Measurements from ENCODE around the gene ECM1.

Gene ECM1

GRCh38 chr1:150557813-150558212 lies 49.9 kb downstream of the ECM1 start:
- Histone ChIP-seq H3K36me3 (ENCODE audit: control insufficient read depth, insufficient read depth, low read length) (peaks cover 7% of the 10 kb centered on the region), H3K4me1 (ENCODE audit: control insufficient read depth, insufficient read depth, low read length) (peaks cover 41% of the 10 kb centered on the region), H3K9ac (ENCODE audit: low read length) (no peak overlapping the region), H3K9me3 (ENCODE audit: control insufficient read depth, low read length) (no peaks in the 10 kb centered on the region), H3K27me3 (ENCODE audit: control insufficient read depth, insufficient read depth, low read length) (no peaks in the 10 kb centered on the region), H3K4me3 (ENCODE audit: low read length) (no peak overlapping the region)

GRCh38 chr1:150558303-150558704 lies 50.4 kb downstream of the ECM1 start:
- no peak overlapping the region for H3K9ac ChIP-seq (ENCODE audit: low read length)
- H3K9me3 ChIP-seq (ENCODE audit: control insufficient read depth, low read length), result no peaks in the 10 kb centered on the region
- H3K36me3 ChIP-seq (ENCODE audit: control insufficient read depth, insufficient read depth, low read length), result peaks cover 7% of the 10 kb centered on the region
- no peak overlapping the region for H3K4me3 ChIP-seq (ENCODE audit: low read length)
- peaks cover 42% of the 10 kb centered on the region for H3K4me1 ChIP-seq (ENCODE audit: control insufficient read depth, insufficient read depth, low read length)
- H3K27me3 ChIP-seq (ENCODE audit: control insufficient read depth, insufficient read depth, low read length), result no peaks in the 10 kb centered on the region

GRCh38 chr1:150558761-150559655 lies 51.1 kb downstream of the ECM1 start:
- H3K9me3 ChIP-seq (ENCODE audit: control insufficient read depth, low read length), result no peaks in the 10 kb centered on the region
- H3K36me3 ChIP-seq (ENCODE audit: control insufficient read depth, insufficient read depth, low read length), result peaks cover 7% of the 10 kb centered on the region
- H3K4me1 ChIP-seq (ENCODE audit: control insufficient read depth, insufficient read depth, low read length), result peaks cover 49% of the 10 kb centered on the region
- peak overlapping the region; percentile 100 for H3K9ac ChIP-seq (ENCODE audit: low read length)
- H3K27me3 ChIP-seq (ENCODE audit: control insufficient read depth, insufficient read depth, low read length), result no peaks in the 10 kb centered on the region
- no peak overlapping the region for H3K4me3 ChIP-seq (ENCODE audit: low read length)

- H3K4me1 ChIP-seq (ENCODE audit: control insufficient read depth, insufficient read depth, low read length), result peaks cover 55% of the 10 kb centered on the region
- H3K9ac ChIP-seq (ENCODE audit: low read length), result peak overlapping the region; percentile 100
- H3K36me3 ChIP-seq (ENCODE audit: control insufficient read depth, insufficient read depth, low read length), result peaks cover 7% of the 10 kb centered on the region
- H3K4me3 ChIP-seq (ENCODE audit: low read length), result no peak overlapping the region
- H3K9me3 ChIP-seq (ENCODE audit: control insufficient read depth, low read length), result no peaks in the 10 kb centered on the region
- no peaks in the 10 kb centered on the region for H3K27me3 ChIP-seq (ENCODE audit: control insufficient read depth, insufficient read depth, low read length)
Observed at GRCh38 chr1:150559656-150560010, 51.7 kb downstream of the ECM1 start.

GRCh38 chr1:150560011-150560438 lies 52.1 kb downstream of the ECM1 start:
- no peaks in the 10 kb centered on the region for H3K9me3 ChIP-seq (ENCODE audit: control insufficient read depth, low read length)
- no peak overlapping the region for H3K4me3 ChIP-seq (ENCODE audit: low read length)
- H3K27me3 ChIP-seq (ENCODE audit: control insufficient read depth, insufficient read depth, low read length), result no peaks in the 10 kb centered on the region
- H3K4me1 ChIP-seq (ENCODE audit: control insufficient read depth, insufficient read depth, low read length), result peaks cover 59% of the 10 kb centered on the region
- peak overlapping the region; percentile 100 for H3K9ac ChIP-seq (ENCODE audit: low read length)
- H3K36me3 ChIP-seq (ENCODE audit: control insufficient read depth, insufficient read depth, low read length), result peaks cover 7% of the 10 kb centered on the region

GRCh38 chr1:150560576-150561253 lies 52.8 kb downstream of the ECM1 start:
- Histone ChIP-seq H3K36me3 (ENCODE audit: control insufficient read depth, insufficient read depth, low read length) (peaks cover 2% of the 10 kb centered on the region), H3K9me3 (ENCODE audit: control insufficient read depth, low read length) (no peaks in the 10 kb centered on the region), H3K27me3 (ENCODE audit: control insufficient read depth, insufficient read depth, low read length) (no peaks in the 10 kb centered on the region), H3K4me3 (ENCODE audit: low read length) (peak overlapping the region; percentile 90), H3K4me1 (ENCODE audit: control insufficient read depth, insufficient read depth, low read length) (peaks cover 65% of the 10 kb centered on the region), H3K9ac (ENCODE audit: low read length) (peak overlapping the region; percentile 100)

- Histone ChIP-seq H3K9me3 (ENCODE audit: control insufficient read depth, low read length) (no peaks in the 10 kb centered on the region), H3K4me1 (ENCODE audit: control insufficient read depth, insufficient read depth, low read length) (peaks cover 72% of the 10 kb centered on the region), H3K36me3 (ENCODE audit: control insufficient read depth, insufficient read depth, low read length) (no peaks in the 10 kb centered on the region), H3K27me3 (ENCODE audit: control insufficient read depth, insufficient read depth, low read length) (no peaks in the 10 kb centered on the region), H3K4me3 (ENCODE audit: low read length) (peak overlapping the region; percentile 90), H3K9ac (ENCODE audit: low read length) (peak overlapping the region; percentile 100)
Observed at GRCh38 chr1:150561254-150561973, 53.5 kb downstream of the ECM1 start.

GRCh38 chr1:150561974-150562445 lies 54.1 kb downstream of the ECM1 start:
- H3K9me3 ChIP-seq (ENCODE audit: control insufficient read depth, low read length), result no peaks in the 10 kb centered on the region
- H3K9ac ChIP-seq (ENCODE audit: low read length), result peak overlapping the region; percentile 100
- H3K4me3 ChIP-seq (ENCODE audit: low read length), result peak overlapping the region; percentile 90
- H3K27me3 ChIP-seq (ENCODE audit: control insufficient read depth, insufficient read depth, low read length), result no peaks in the 10 kb centered on the region
- H3K4me1 ChIP-seq (ENCODE audit: control insufficient read depth, insufficient read depth, low read length), result peaks cover 78% of the 10 kb centered on the region
- no peaks in the 10 kb centered on the region for H3K36me3 ChIP-seq (ENCODE audit: control insufficient read depth, insufficient read depth, low read length)

GRCh38 chr1:150562446-150563339 lies 54.8 kb downstream of the ECM1 start:
- H3K4me1 ChIP-seq (ENCODE audit: control insufficient read depth, insufficient read depth, low read length), result peaks cover 85% of the 10 kb centered on the region
- H3K27me3 ChIP-seq (ENCODE audit: control insufficient read depth, insufficient read depth, low read length), result no peaks in the 10 kb centered on the region
- H3K9ac ChIP-seq (ENCODE audit: low read length), result peak overlapping the region; percentile 100
- H3K9me3 ChIP-seq (ENCODE audit: control insufficient read depth, low read length), result no peaks in the 10 kb centered on the region
- H3K4me3 ChIP-seq (ENCODE audit: low read length), result peak overlapping the region; percentile 90
- no peaks in the 10 kb centered on the region for H3K36me3 ChIP-seq (ENCODE audit: control insufficient read depth, insufficient read depth, low read length)

Data from mucosa of stomach (tissue), 1 donor.